Measurements from ENCODE around the gene RASL10B.

The RASL10B gene

GRCh38 chr17:35736236-35736635, 4.8 kb downstream of the RASL10B start:
- FAIRE-seq (no peak), DNase-seq (ENCODE audit: insufficient read length, low spot score) (no peak)
- no peak for TF ChIP-seq POU2F2 (IDR thresholded peaks at IDR 0.05; ENCODE audit: low read depth, low read length)
- TF ChIP-seq POLR2AphosphoS5 (IDR thresholded peaks at IDR 0.05; ENCODE audit: low read depth, low read length) = no peak
- no peak for TF ChIP-seq PAX5 (IDR thresholded peaks at IDR 0.05; ENCODE audit: insufficient read depth, low read length, severe bottlenecking)
- no peak for TF ChIP-seq TAF1 (IDR thresholded peaks at IDR 0.05; ENCODE audit: low read depth, low read length)
- TF ChIP-seq SPI1 (IDR thresholded peaks at IDR 0.05; ENCODE audit: low read depth, low read length) = no peak
- TF ChIP-seq POLR2A (IDR thresholded peaks at IDR 0.05; ENCODE audit: low read depth, low read length) = no peak

DNA sequence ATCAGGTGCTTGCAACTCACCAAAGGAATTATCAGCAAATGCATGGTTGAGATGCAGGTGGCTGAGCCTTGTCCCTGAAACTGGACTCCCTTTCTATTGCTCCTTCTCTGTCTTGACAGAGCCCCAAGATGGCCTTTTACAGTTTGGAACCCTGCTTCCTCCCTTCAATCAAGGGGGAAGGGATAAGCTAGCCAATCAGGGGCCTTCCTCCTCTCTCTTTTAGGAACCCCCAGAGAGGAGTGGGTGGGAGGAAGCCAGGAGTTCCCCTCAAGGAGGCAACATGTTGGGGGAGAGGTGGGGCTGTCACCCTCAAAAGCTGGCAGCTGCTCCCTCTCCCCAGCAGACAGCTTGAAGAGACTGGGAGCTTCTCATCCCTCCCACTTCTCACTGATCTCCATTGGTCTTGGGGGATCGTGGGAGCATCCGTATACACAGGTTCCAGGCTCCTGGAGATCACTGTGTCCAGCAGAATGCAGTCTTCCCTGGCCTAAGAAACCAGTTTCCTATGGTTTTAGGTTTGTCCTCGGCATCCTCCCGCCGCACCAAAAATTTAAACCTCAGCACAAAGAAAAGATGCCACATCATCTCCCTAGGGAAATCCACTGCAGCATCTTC, 7.2 kb downstream of the RASL10B start:
- TF ChIP-seq POLR2A (IDR thresholded peaks at IDR 0.05; ENCODE audit: low read depth, low read length) (no peak), PAX5 (IDR thresholded peaks at IDR 0.05; ENCODE audit: insufficient read depth, low read length, severe bottlenecking) (no peak), TAF1 (IDR thresholded peaks at IDR 0.05; ENCODE audit: low read depth, low read length) (no peak), POU2F2 (IDR thresholded peaks at IDR 0.05; ENCODE audit: low read depth, low read length) (no peak), SPI1 (IDR thresholded peaks at IDR 0.05; ENCODE audit: low read depth, low read length) (no peak), POLR2AphosphoS5 (IDR thresholded peaks at IDR 0.05; ENCODE audit: low read depth, low read length) (no peak)
- no peak for FAIRE-seq
- no peak for DNase-seq (ENCODE audit: insufficient read length, low spot score)

DNA sequence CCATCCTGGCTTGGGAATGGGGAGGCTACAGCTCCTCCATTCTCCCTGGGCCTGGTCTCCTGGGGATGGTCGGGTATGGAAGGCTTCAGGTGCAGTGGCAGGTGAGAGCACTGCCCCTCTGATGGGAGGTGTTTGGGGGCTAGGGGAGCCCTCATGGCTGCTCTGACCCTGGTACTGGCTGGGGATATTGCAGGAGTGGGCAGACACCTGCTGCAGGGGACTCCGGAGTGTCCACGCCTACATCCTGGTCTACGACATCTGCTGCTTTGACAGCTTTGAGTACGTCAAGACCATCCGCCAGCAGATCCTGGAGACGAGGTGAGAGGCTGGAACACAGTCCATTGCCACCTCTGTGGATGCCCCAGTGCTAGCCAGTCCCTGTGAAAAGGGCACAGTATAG, 8.8 kb downstream of the RASL10B start:
- FAIRE-seq (no peak), DNase-seq (ENCODE audit: insufficient read length, low spot score) (no peak)
- TF ChIP-seq POLR2AphosphoS5 (IDR thresholded peaks at IDR 0.05; ENCODE audit: low read depth, low read length) (no peak), POLR2A (IDR thresholded peaks at IDR 0.05; ENCODE audit: low read depth, low read length) (no peak), PAX5 (IDR thresholded peaks at IDR 0.05; ENCODE audit: insufficient read depth, low read length, severe bottlenecking) (no peak), TAF1 (IDR thresholded peaks at IDR 0.05; ENCODE audit: low read depth, low read length) (no peak), SPI1 (IDR thresholded peaks at IDR 0.05; ENCODE audit: low read depth, low read length) (no peak), POU2F2 (IDR thresholded peaks at IDR 0.05; ENCODE audit: low read depth, low read length) (no peak)

- no peak for FAIRE-seq
- DNase-seq (ENCODE audit: insufficient read length, low spot score) = no peak
- TF ChIP-seq POU2F2 (IDR thresholded peaks at IDR 0.05; ENCODE audit: low read depth, low read length) (no peak), SPI1 (IDR thresholded peaks at IDR 0.05; ENCODE audit: low read depth, low read length) (no peak), POLR2A (IDR thresholded peaks at IDR 0.05; ENCODE audit: low read depth, low read length) (no peak), TAF1 (IDR thresholded peaks at IDR 0.05; ENCODE audit: low read depth, low read length) (no peak), POLR2AphosphoS5 (IDR thresholded peaks at IDR 0.05; ENCODE audit: low read depth, low read length) (no peak), PAX5 (IDR thresholded peaks at IDR 0.05; ENCODE audit: insufficient read depth, low read length, severe bottlenecking) (no peak)
These were observed 9.8 kb downstream of the RASL10B start for GRCh38 chr17:35740997-35741931.

DNA sequence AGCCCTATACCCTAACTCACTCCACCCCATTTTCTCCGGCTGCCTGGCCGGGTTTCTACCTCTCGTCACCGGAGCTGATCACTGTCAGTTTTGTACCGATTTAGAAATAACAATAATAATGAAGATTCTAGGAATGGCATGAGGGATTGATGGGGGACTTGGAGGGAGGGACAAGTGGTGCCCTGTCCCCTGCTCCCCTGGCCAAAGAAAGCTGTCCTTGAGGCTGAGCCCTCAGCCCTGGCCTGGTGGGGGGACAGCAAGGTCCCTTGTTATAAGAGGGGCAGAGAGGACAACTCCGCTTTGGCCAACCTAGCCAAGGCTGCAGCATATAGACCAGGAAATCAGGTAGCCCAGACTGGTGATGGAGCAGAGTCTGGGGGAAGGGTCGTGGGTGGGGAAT, 11.1 kb downstream of the RASL10B start:
- DNase-seq (ENCODE audit: insufficient read length, low spot score) = no peak
- TF ChIP-seq POU2F2 (IDR thresholded peaks at IDR 0.05; ENCODE audit: low read depth, low read length) (no peak), POLR2AphosphoS5 (IDR thresholded peaks at IDR 0.05; ENCODE audit: low read depth, low read length) (no peak), PAX5 (IDR thresholded peaks at IDR 0.05; ENCODE audit: insufficient read depth, low read length, severe bottlenecking) (no peak), SPI1 (IDR thresholded peaks at IDR 0.05; ENCODE audit: low read depth, low read length) (no peak), TAF1 (IDR thresholded peaks at IDR 0.05; ENCODE audit: low read depth, low read length) (no peak), POLR2A (IDR thresholded peaks at IDR 0.05; ENCODE audit: low read depth, low read length) (no peak)
- no peak for FAIRE-seq

- TF ChIP-seq PAX5 (IDR thresholded peaks at IDR 0.05; ENCODE audit: insufficient read depth, low read length, severe bottlenecking) = no peak
- TF ChIP-seq POLR2A (IDR thresholded peaks at IDR 0.05; ENCODE audit: low read depth, low read length) = no peak
- no peak for TF ChIP-seq POLR2AphosphoS5 (IDR thresholded peaks at IDR 0.05; ENCODE audit: low read depth, low read length)
- TF ChIP-seq POU2F2 (IDR thresholded peaks at IDR 0.05; ENCODE audit: low read depth, low read length) = no peak
- TF ChIP-seq SPI1 (IDR thresholded peaks at IDR 0.05; ENCODE audit: low read depth, low read length) = no peak
- TF ChIP-seq TAF1 (IDR thresholded peaks at IDR 0.05; ENCODE audit: low read depth, low read length) = no peak
- no peak for DNase-seq (ENCODE audit: insufficient read length, low spot score)
- no peak for FAIRE-seq
These were observed 11.5 kb downstream of the RASL10B start for GRCh38 chr17:35742896-35743477.

DNA sequence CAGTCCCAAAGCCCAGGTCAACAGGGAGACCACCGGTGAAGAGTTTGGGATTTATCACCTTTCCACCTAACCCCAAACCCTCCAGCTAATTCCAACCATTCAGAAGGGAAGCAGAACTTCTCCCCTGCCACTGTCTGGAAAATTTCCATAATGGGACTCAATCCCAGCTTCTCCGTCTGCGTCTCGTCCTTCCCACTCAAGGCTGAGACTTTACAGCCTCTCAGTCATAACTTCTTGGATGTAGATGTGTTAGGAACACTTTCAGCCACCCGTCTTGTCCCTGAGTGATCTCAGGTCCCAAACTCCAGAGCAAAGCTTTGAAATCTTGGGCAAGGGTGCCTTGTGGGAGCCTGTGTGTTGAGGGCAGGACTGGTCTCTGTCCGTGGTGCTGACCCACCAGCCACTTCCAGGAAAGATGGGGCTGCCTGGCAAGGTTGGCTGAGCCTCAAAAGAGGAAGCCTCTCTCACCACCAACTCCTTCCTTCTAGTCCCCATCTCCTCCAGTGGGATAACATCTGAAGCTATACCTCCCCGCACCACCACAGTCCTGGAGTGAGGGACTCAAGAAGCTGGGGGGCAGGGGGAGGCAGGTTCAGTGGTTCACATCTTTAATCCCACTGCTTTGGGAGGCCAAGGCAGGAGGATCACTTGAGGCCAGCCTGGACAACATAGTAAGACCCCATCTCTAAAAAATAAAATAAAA, 12.3 kb downstream of the RASL10B start:
- DNase-seq (ENCODE audit: insufficient read length, low spot score) = no peak
- TF ChIP-seq POU2F2 (IDR thresholded peaks at IDR 0.05; ENCODE audit: low read depth, low read length) (no peak), PAX5 (IDR thresholded peaks at IDR 0.05; ENCODE audit: insufficient read depth, low read length, severe bottlenecking) (no peak), POLR2AphosphoS5 (IDR thresholded peaks at IDR 0.05; ENCODE audit: low read depth, low read length) (no peak), SPI1 (IDR thresholded peaks at IDR 0.05; ENCODE audit: low read depth, low read length) (0 out of 2 replicates have a peak, but pooled peaks have one; percentile 7), POLR2A (IDR thresholded peaks at IDR 0.05; ENCODE audit: low read depth, low read length) (no peak), TAF1 (IDR thresholded peaks at IDR 0.05; ENCODE audit: low read depth, low read length) (no peak)
- FAIRE-seq = no peak

- TF ChIP-seq POU2F2 (IDR thresholded peaks at IDR 0.05; ENCODE audit: low read depth, low read length) (no peak), POLR2AphosphoS5 (IDR thresholded peaks at IDR 0.05; ENCODE audit: low read depth, low read length) (no peak)
- FAIRE-seq (no peak), DNase-seq (ENCODE audit: insufficient read length, low spot score) (no peak)
These were observed 13.4 kb downstream of the RASL10B start for GRCh38 chr17:35744830-35745229.

DNA sequence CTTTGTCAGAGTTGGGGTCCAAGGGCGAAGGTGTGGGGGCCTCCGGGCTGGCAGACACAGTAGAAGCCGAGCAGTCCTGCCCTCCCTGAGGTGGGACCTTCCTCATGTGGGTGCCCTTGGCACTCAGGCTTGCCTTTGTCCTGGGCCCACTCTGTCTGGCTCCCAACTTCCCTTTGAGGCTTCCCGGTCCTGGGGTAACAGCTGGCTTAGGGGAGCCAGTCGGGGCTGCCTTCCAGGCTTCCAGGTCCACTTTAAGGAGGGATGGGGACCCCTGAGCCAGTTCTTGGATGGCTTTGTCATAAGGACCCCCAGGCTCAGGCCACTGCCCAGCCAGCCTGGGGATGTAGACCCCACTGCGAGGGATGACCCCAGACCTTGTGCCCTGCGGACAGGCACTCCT, 13.8 kb downstream of the RASL10B start:
- no peak for FAIRE-seq
- no peak for DNase-seq (ENCODE audit: insufficient read length, low spot score)
- TF ChIP-seq POU2F2 (IDR thresholded peaks at IDR 0.05; ENCODE audit: low read depth, low read length) (no peak), SPI1 (IDR thresholded peaks at IDR 0.05; ENCODE audit: low read depth, low read length) (no peak), POLR2A (IDR thresholded peaks at IDR 0.05; ENCODE audit: low read depth, low read length) (no peak), TAF1 (IDR thresholded peaks at IDR 0.05; ENCODE audit: low read depth, low read length) (no peak), PAX5 (IDR thresholded peaks at IDR 0.05; ENCODE audit: insufficient read depth, low read length, severe bottlenecking) (no peak), POLR2AphosphoS5 (IDR thresholded peaks at IDR 0.05; ENCODE audit: low read depth, low read length) (no peak)
